HepG2 (cell line): ENCODE data around the gene BRI3BP. TPM values are rescaled to one million over a fixed set of nuclear protein-coding genes. Genes with fewer than 3 reads are reported as not detected.

Experiments
- MZF1 ChIP-seq: sonication (generic); formaldehyde crosslinking; IDR thresholded peaks from 2 replicates; pipeline ENCODE4 v1.8.1; 2023; ENCODE audit warnings: mild to moderate bottlenecking, missing genetic modification reagents, borderline replicate concordance
- NCOA2 ChIP-seq: sonication (generic); formaldehyde crosslinking; IDR thresholded peaks from 2 replicates; pipeline ENCODE4 v1.8.0; 2022; ENCODE audit warnings: inconsistent platforms
- SAFB2 ChIP-seq: sonication (generic); formaldehyde crosslinking; IDR thresholded peaks from 2 replicates; pipeline ENCODE4 v1.5.1; 2020; ENCODE audit warnings: missing genetic modification reagents, low read depth, mild to moderate bottlenecking, borderline replicate concordance
- SIN3A ChIP-seq: IDR thresholded peaks from 2 replicates; pipeline ENCODE4 v1.6.1; 2011; ENCODE audit warnings: low read depth, mild to moderate bottlenecking, control low read depth, low read length, borderline replicate concordance
- SOX5 ChIP-seq: IDR thresholded peaks from 2 replicates; pipeline ENCODE4 v1.6.1; 2016; ENCODE audit warnings: borderline replicate concordance
- WIZ ChIP-seq: sonication (generic); formaldehyde crosslinking; IDR thresholded peaks from 2 replicates; pipeline ENCODE4 v1.5.1; 2020; ENCODE audit warnings: mild to moderate bottlenecking, missing genetic modification reagents
- ZC3H4 ChIP-seq: sonication (generic); formaldehyde crosslinking; IDR thresholded peaks from 2 replicates; pipeline ENCODE4 v1.4.0; 2020; ENCODE audit warnings: missing genetic modification reagents, borderline replicate concordance
- ZNF496 ChIP-seq: sonication (generic); formaldehyde crosslinking; IDR thresholded peaks from 2 replicates; pipeline ENCODE4 v1.8.1; 2023; ENCODE audit warnings: mild to moderate bottlenecking, moderate library complexity, missing genetic modification reagents; ENCODE audit not compliant: insufficient replicate concordance
- ZNF569 ChIP-seq: sonication (generic); formaldehyde crosslinking; IDR thresholded peaks from 2 replicates; pipeline ENCODE4 v1.5.0; 2020; ENCODE audit warnings: mild to moderate bottlenecking, missing genetic modification reagents, moderate library complexity, borderline replicate concordance
- ZNF724P ChIP-seq: sonication (generic); formaldehyde crosslinking; IDR thresholded peaks from 2 replicates; pipeline ENCODE4 v1.8.0; 2022; ENCODE audit warnings: missing genetic modification reagents, borderline replicate concordance
- ZSCAN31 ChIP-seq: sonication (generic); formaldehyde crosslinking; IDR thresholded peaks from 2 replicates; pipeline ENCODE4 v1.5.0; 2020; ENCODE audit warnings: low read depth, mild to moderate bottlenecking, missing genetic modification reagents
- polyA plus RNA-seq, 8 experiments: library from polyadenylated mRNA; depleted of rRNA in 3 of 8; stranded (reverse) in 7 of 8; unstranded in 1 of 8; fragments of >200 nt; fragmentation: Illumina TruSeq in 4 of 8; extraction: Trizol in 4 of 8; gene quantifications; 2 replicates each; pipeline versions ENCODE4 v1.2.1 to v1.2.3, GENCODE V29; 2011 to 2016; ENCODE audit warnings: low read depth in 4 of 8, missing spikeins in 1 of 8, mixed read lengths in 1 of 8; ENCODE audit not compliant: insufficient read depth in 1 of 8
- total RNA-seq, 5 experiments: library from RNA; depleted of rRNA; stranded (reverse); fragments of >200 nt; fragmentation: Illumina TruSeq; extraction: Trizol; gene quantifications; 2 replicates each; pipeline ENCODE4 v1.2.3, GENCODE V29; 2016; ENCODE audit warnings: low read depth in 1 of 5
- TF ChIP-seq, protein P1 (sequence below): sonication (generic); formaldehyde crosslinking; IDR thresholded peaks from 2 replicates; pipeline ENCODE4 v1.8.1; 2022; ENCODE audit warnings: low read depth, mild to moderate bottlenecking, missing genetic modification reagents
- TF ChIP-seq, protein P2 (sequence below): IDR thresholded peaks from 2 replicates; pipeline ENCODE4 v1.6.1; 2016; ENCODE audit warnings: low read depth, borderline replicate concordance
- TF ChIP-seq, protein P3 (sequence below): sonication (generic); formaldehyde crosslinking; IDR thresholded peaks from 2 replicates; pipeline ENCODE4 v1.5.0; 2020; ENCODE audit warnings: mild to moderate bottlenecking, missing genetic modification reagents, borderline replicate concordance
- TF ChIP-seq, protein P4 (sequence below), 2 experiments: fragments of 450-650 bp in 1 of 2; sonication (generic) in 1 of 2; formaldehyde crosslinking in 1 of 2; IDR thresholded peaks; 2 replicates each; pipeline versions ENCODE4 v1.6.1 to v1.8.0; 2016 to 2022; ENCODE audit warnings: antibody characterized with exemption in 1 of 2, mild to moderate bottlenecking in 1 of 2, missing genetic modification reagents in 1 of 2

The BRI3BP gene
- total and polyA plus RNA-seq, 2 of the 13 experiments (the other 11 are each of a cell fraction or from before 2014, with no cell fraction given): 7.5 to 21.1 TPM

DNA sequence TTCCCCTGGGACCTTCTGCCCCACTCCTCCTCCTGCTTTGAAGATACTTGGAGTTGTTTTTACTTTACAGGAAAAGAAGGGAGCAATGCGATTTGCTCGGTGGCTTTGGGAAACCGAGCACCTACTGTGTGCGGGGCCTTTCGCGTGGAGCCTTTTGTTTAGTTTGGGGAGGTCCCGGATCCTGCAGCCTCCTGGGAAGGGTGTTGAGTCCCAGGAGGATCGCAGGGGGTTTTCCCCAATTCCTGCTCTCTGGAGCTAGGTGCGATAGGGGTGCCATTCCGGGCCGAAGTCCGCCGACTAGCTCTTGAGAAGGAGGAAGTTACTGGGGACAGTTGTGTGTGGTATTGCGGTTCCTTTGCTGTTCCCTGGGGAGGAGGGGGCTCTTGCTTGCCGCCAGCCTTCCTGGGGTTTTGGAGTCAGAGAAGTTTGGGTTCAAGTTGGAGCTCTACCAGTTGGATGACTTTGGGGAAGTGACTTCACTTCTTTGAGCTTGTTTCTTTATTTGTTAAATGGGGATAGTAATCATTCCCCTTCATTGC is 1.1 kb downstream of the BRI3BP start (continued):
- TF ChIP-seq, protein P1, sequence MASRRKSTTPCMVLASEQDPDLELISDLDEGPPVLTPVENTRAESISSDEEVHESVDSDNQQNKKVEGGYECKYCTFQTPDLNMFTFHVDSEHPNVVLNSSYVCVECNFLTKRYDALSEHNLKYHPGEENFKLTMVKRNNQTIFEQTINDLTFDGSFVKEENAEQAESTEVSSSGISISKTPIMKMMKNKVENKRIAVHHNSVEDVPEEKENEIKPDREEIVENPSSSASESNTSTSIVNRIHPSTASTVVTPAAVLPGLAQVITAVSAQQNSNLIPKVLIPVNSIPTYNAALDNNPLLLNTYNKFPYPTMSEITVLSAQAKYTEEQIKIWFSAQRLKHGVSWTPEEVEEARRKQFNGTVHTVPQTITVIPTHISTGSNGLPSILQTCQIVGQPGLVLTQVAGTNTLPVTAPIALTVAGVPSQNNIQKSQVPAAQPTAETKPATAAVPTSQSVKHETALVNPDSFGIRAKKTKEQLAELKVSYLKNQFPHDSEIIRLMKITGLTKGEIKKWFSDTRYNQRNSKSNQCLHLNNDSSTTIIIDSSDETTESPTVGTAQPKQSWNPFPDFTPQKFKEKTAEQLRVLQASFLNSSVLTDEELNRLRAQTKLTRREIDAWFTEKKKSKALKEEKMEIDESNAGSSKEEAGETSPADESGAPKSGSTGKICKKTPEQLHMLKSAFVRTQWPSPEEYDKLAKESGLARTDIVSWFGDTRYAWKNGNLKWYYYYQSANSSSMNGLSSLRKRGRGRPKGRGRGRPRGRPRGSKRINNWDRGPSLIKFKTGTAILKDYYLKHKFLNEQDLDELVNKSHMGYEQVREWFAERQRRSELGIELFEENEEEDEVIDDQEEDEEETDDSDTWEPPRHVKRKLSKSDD (CRISPR knock-in tag): no peak
- TF ChIP-seq ZNF569 (CRISPR knock-in tag) (no peak), ZNF496 (CRISPR knock-in tag) (no peak), MZF1 (CRISPR knock-in tag) (no peak), ZNF724P (CRISPR knock-in tag) (no peak), SAFB2 (CRISPR knock-in tag) (no peak), SIN3A (no peak), WIZ (CRISPR knock-in tag) (no peak), NCOA2 (CRISPR knock-in tag) (no peak), ZC3H4 (CRISPR knock-in tag) (no peak), ZSCAN31 (no peak), SOX5 (CRISPR knock-in tag) (0 out of 2 replicates have a peak, but pooled peaks have one; percentile 4)
- TF ChIP-seq, protein P2, sequence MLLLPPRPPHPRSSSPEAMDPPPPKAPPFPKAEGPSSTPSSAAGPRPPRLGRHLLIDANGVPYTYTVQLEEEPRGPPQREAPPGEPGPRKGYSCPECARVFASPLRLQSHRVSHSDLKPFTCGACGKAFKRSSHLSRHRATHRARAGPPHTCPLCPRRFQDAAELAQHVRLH (CRISPR knock-in tag): no peak
- TF ChIP-seq, protein P3, sequence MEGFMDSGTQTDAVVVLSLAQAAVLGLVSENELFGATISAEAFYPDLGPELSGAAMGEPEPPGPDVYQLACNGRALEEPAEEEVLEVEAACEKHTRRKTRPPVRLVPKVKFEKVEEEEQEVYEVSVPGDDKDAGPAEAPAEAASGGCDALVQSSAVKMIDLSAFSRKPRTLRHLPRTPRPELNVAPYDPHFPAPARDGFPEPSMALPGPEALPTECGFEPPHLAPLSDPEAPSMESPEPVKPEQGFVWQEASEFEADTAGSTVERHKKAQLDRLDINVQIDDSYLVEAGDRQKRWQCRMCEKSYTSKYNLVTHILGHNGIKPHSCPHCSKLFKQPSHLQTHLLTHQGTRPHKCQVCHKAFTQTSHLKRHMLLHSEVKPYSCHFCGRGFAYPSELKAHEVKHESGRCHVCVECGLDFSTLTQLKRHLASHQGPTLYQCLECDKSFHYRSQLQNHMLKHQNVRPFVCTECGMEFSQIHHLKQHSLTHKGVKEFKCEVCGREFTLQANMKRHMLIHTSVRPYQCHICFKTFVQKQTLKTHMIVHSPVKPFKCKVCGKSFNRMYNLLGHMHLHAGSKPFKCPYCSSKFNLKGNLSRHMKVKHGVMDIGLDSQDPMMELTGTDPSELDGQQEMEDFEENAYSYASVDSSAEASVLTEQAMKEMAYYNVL: no peak
- TF ChIP-seq, protein P4, sequence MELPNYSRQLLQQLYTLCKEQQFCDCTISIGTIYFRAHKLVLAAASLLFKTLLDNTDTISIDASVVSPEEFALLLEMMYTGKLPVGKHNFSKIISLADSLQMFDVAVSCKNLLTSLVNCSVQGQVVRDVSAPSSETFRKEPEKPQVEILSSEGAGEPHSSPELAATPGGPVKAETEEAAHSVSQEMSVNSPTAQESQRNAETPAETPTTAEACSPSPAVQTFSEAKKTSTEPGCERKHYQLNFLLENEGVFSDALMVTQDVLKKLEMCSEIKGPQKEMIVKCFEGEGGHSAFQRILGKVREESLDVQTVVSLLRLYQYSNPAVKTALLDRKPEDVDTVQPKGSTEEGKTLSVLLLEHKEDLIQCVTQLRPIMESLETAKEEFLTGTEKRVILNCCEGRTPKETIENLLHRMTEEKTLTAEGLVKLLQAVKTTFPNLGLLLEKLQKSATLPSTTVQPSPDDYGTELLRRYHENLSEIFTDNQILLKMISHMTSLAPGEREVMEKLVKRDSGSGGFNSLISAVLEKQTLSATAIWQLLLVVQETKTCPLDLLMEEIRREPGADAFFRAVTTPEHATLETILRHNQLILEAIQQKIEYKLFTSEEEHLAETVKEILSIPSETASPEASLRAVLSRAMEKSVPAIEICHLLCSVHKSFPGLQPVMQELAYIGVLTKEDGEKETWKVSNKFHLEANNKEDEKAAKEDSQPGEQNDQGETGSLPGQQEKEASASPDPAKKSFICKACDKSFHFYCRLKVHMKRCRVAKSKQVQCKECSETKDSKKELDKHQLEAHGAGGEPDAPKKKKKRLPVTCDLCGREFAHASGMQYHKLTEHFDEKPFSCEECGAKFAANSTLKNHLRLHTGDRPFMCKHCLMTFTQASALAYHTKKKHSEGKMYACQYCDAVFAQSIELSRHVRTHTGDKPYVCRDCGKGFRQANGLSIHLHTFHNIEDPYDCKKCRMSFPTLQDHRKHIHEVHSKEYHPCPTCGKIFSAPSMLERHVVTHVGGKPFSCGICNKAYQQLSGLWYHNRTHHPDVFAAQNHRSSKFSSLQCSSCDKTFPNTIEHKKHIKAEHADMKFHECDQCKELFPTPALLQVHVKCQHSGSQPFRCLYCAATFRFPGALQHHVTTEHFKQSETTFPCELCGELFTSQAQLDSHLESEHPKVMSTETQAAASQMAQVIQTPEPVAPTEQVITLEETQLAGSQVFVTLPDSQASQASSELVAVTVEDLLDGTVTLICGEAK (IDR thresholded peaks at IDR 0.05): no peak
- TF ChIP-seq, protein P4 (CRISPR knock-in tag; IDR thresholded peaks at IDR 0.05): no peak
